ENCODE data around the gene MSANTD3. TPM values are rescaled to one million over a fixed set of nuclear protein-coding genes. Genes with fewer than 3 reads are reported as not detected.

The MSANTD3 gene
- total and polyA plus RNA-seq, 2 of the 13 experiments (the other 11 are each of a cell fraction or from before 2014, with no cell fraction given), result 10.1 to 19.2 TPM

DNA sequence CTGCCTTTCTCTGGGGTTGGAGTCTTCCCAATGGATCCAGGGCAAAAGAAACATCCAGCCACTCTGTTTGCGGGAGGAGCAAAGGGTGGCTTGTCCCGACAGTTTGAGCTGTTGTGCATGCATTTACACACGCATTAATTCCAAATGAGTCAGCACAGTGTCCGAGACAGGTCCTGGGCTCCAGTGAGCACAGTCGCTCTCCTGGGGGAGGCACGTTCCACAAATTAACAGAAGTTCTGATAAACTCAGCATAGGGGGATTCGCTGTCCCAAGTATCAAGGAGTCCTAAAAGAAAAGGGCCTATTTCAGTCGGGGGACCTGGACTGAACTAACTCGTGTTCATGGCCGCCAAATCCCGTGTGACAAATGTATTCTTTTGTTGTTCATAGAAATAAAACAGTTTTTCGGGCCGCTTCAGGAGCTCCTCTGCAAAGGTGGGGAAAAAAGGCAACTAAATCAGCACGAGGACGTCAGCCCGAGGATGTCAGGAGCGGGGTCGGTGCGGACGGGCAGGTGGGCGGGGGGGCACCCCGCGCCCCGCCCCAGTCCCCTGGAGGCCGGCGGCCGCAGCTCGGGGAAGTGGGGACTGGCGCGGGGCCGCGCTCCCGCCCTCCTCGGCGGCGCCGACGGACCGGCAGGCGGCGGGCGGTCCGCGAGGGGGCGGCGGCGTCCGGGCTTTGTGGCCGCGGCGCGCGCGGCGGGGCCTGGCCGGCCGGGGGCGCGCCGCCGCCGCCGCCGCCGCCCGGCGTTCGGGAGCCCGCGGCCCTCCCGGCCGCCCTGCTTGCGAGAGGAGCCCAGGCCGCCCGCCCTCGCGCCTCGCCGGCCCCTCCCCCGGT is at the start of gene MSANTD3 (continued):
- no peak for TF ChIP-seq ZNF510 (CRISPR knock-in tag; IDR thresholded peaks at IDR 0.05; ENCODE audit: low read depth)
- TF ChIP-seq NR3C1 (CRISPR knock-in tag; IDR thresholded peaks at IDR 0.05), result no peak
- no peak for TF ChIP-seq NCOR1 (IDR thresholded peaks at IDR 0.05; ENCODE audit: borderline replicate concordance, low read length)
- TF ChIP-seq HNRNPH1 (optimal IDR thresholded peaks at IDR 0.05; ENCODE audit: low read depth, low read length), result no peak
- no peak for TF ChIP-seq ELF3 (CRISPR knock-in tag; IDR thresholded peaks at IDR 0.05)
- no peak for TF ChIP-seq ARNT (IDR thresholded peaks at IDR 0.05)
- TF ChIP-seq CHCHD3 (CRISPR knock-in tag; IDR thresholded peaks at IDR 0.05), result no peak
- TF ChIP-seq RBFOX2 (IDR thresholded peaks at IDR 0.05; ENCODE audit: low read depth, low read length), result peak; percentile 59
- TF ChIP-seq, protein P1, sequence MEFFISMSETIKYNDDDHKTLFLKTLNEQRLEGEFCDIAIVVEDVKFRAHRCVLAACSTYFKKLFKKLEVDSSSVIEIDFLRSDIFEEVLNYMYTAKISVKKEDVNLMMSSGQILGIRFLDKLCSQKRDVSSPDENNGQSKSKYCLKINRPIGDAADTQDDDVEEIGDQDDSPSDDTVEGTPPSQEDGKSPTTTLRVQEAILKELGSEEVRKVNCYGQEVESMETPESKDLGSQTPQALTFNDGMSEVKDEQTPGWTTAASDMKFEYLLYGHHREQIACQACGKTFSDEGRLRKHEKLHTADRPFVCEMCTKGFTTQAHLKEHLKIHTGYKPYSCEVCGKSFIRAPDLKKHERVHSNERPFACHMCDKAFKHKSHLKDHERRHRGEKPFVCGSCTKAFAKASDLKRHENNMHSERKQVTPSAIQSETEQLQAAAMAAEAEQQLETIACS (CRISPR knock-in tag; IDR thresholded peaks at IDR 0.05), result peak; percentile 67; the same call in 1 of the 2 replicates
- TF ChIP-seq ZNF335 (CRISPR knock-in tag; IDR thresholded peaks at IDR 0.05), result 0 out of 2 replicates have a peak, but pooled peaks have one; percentile 43
- TF ChIP-seq, protein P2, sequence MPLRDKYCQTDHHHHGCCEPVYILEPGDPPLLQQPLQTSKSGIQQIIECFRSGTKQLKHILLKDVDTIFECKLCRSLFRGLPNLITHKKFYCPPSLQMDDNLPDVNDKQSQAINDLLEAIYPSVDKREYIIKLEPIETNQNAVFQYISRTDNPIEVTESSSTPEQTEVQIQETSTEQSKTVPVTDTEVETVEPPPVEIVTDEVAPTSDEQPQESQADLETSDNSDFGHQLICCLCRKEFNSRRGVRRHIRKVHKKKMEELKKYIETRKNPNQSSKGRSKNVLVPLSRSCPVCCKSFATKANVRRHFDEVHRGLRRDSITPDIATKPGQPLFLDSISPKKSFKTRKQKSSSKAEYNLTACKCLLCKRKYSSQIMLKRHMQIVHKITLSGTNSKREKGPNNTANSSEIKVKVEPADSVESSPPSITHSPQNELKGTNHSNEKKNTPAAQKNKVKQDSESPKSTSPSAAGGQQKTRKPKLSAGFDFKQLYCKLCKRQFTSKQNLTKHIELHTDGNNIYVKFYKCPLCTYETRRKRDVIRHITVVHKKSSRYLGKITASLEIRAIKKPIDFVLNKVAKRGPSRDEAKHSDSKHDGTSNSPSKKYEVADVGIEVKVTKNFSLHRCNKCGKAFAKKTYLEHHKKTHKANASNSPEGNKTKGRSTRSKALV (CRISPR knock-in tag; IDR thresholded peaks at IDR 0.05), result no peak
- TF ChIP-seq, protein P3, sequence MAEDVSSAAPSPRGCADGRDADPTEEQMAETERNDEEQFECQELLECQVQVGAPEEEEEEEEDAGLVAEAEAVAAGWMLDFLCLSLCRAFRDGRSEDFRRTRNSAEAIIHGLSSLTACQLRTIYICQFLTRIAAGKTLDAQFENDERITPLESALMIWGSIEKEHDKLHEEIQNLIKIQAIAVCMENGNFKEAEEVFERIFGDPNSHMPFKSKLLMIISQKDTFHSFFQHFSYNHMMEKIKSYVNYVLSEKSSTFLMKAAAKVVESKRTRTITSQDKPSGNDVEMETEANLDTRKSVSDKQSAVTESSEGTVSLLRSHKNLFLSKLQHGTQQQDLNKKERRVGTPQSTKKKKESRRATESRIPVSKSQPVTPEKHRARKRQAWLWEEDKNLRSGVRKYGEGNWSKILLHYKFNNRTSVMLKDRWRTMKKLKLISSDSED (CRISPR knock-in tag; IDR thresholded peaks at IDR 0.05), result no peak
- TF ChIP-seq SIN3A (IDR thresholded peaks at IDR 0.05; ENCODE audit: borderline replicate concordance, low read depth, low read length), result 0 out of 2 replicates have a peak, but pooled peaks have one; percentile 32
- TF ChIP-seq, protein P4, sequence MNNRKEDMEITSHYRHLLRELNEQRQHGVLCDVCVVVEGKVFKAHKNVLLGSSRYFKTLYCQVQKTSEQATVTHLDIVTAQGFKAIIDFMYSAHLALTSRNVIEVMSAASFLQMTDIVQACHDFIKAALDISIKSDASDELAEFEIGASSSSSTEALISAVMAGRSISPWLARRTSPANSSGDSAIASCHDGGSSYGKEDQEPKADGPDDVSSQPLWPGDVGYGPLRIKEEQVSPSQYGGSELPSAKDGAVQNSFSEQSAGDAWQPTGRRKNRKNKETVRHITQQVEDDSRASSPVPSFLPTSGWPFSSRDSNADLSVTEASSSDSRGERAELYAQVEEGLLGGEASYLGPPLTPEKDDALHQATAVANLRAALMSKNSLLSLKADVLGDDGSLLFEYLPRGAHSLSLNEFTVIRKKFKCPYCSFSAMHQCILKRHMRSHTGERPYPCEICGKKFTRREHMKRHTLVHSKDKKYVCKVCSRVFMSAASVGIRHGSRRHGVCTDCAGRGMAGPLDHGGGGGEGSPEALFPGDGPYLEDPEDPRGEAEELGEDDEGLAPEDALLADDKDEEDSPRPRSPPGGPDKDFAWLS (CRISPR knock-in tag; IDR thresholded peaks at IDR 0.05; ENCODE audit: borderline replicate concordance), result no peak
- TF ChIP-seq NFYB (CRISPR knock-in tag; IDR thresholded peaks at IDR 0.05), result no peak
- TF ChIP-seq ZNF83 (CRISPR knock-in tag; IDR thresholded peaks at IDR 0.05; ENCODE audit: borderline replicate concordance), result no peak
- TF ChIP-seq DMAP1 (CRISPR knock-in tag; IDR thresholded peaks at IDR 0.05), result 0 out of 2 replicates have a peak, but pooled peaks have one; percentile 45
- TF ChIP-seq, protein P5, sequence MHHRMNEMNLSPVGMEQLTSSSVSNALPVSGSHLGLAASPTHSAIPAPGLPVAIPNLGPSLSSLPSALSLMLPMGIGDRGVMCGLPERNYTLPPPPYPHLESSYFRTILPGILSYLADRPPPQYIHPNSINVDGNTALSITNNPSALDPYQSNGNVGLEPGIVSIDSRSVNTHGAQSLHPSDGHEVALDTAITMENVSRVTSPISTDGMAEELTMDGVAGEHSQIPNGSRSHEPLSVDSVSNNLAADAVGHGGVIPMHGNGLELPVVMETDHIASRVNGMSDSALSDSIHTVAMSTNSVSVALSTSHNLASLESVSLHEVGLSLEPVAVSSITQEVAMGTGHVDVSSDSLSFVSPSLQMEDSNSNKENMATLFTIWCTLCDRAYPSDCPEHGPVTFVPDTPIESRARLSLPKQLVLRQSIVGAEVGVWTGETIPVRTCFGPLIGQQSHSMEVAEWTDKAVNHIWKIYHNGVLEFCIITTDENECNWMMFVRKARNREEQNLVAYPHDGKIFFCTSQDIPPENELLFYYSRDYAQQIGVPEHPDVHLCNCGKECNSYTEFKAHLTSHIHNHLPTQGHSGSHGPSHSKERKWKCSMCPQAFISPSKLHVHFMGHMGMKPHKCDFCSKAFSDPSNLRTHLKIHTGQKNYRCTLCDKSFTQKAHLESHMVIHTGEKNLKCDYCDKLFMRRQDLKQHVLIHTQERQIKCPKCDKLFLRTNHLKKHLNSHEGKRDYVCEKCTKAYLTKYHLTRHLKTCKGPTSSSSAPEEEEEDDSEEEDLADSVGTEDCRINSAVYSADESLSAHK (CRISPR knock-in tag; IDR thresholded peaks at IDR 0.05; ENCODE audit: borderline replicate concordance), result no peak
- TF ChIP-seq ESRRA (CRISPR knock-in tag; IDR thresholded peaks at IDR 0.05; ENCODE audit: low read depth), result no peak
- no peak for TF ChIP-seq ZNF776 (CRISPR knock-in tag; IDR thresholded peaks at IDR 0.05)
- 0 out of 2 replicates have a peak, but pooled peaks have one; percentile 21 for TF ChIP-seq TAF1 (CRISPR knock-in tag; IDR thresholded peaks at IDR 0.05)
